GM19395 (cell line): Measurements from ENCODE around the gene EBP.
"Not testable (repeated sequence)": the region's sequence is repeated elsewhere in the genome, so short reads cannot be mapped to it uniquely, and the experiment has no call there.

Source experiments
- ATAC-seq: cut with Tn5 transposase; IDR thresholded peaks from one replicate; pipeline ENCODE4 v1.9.1; 2021; ENCODE audit warnings: mild to moderate bottlenecking, moderate library complexity; ENCODE audit not compliant: unreplicated experiment

EBP gene

GRCh38 chrX:48520976-48521352 lies 644 bp upstream of the EBP start:
- no peak for ATAC-seq

GRCh38 chrX:48522291-48522690 lies 683 bp downstream of the EBP start:
- no peak for ATAC-seq

- no peak for ATAC-seq
Observed at GRCh38 chrX:48523682-48524081, 2.1 kb downstream of the EBP start.

- ATAC-seq = not testable (repeated sequence)
Observed at GRCh38 chrX:48525853-48526252, 4.2 kb downstream of the EBP start.

- ATAC-seq = no peak
Observed at GRCh38 chrX:48530736-48531135, 9.1 kb downstream of the EBP start.

- ATAC-seq = no peak
Observed at GRCh38 chrX:48531358-48531959, 9.9 kb downstream of the EBP start.

- no peak for ATAC-seq
Observed at GRCh38 chrX:48532161-48532560, 10.6 kb downstream of the EBP start.

GRCh38 chrX:48533165-48533564 lies 11.6 kb downstream of the EBP start:
- no peak for ATAC-seq

- ATAC-seq = no peak
Observed at GRCh38 chrX:48538641-48539344, 17.2 kb downstream of the EBP start.

GRCh38 chrX:48539345-48540027 lies 17.9 kb downstream of the EBP start, which contains the start of gene TBC1D25:
Gene TBC1D25, plus strand, starts transcription at chrX:48539714. Its CDS starts 84 bp downstream, at chrX:48539798.
- ATAC-seq = peak; percentile 72

- peak; percentile 45 for ATAC-seq
Observed at GRCh38 chrX:48540028-48540375, 18.4 kb downstream of the EBP start.

- ATAC-seq = no peak
Observed at GRCh38 chrX:48540480-48540879, 18.9 kb downstream of the EBP start.

GRCh38 chrX:48541140-48541814 lies 19.7 kb downstream of the EBP start:
- no peak for ATAC-seq

- no peak for ATAC-seq
Observed at GRCh38 chrX:48548871-48549270, 27.3 kb downstream of the EBP start.

- ATAC-seq = not testable (repeated sequence)
Observed at GRCh38 chrX:48555731-48556325, 34.2 kb downstream of the EBP start.

- no peak for ATAC-seq
Observed at GRCh38 chrX:48558271-48558670, 36.7 kb downstream of the EBP start.

GRCh38 chrX:48559636-48560035 lies 38.0 kb downstream of the EBP start:
- ATAC-seq = no peak

- no peak for ATAC-seq
Observed at GRCh38 chrX:48560056-48560455, 38.4 kb downstream of the EBP start.

- ATAC-seq = no peak
Observed at GRCh38 chrX:48560681-48561080, 39.1 kb downstream of the EBP start.

- ATAC-seq = no peak
Observed at GRCh38 chrX:48569958-48570357, 48.4 kb downstream of the EBP start.

- ATAC-seq = peak; percentile 3
Observed at GRCh38 chrX:48573690-48574269, 52.2 kb downstream of the EBP start.
